ENCODE measurements around the gene ZNF397.

Gene ZNF397

DNA sequence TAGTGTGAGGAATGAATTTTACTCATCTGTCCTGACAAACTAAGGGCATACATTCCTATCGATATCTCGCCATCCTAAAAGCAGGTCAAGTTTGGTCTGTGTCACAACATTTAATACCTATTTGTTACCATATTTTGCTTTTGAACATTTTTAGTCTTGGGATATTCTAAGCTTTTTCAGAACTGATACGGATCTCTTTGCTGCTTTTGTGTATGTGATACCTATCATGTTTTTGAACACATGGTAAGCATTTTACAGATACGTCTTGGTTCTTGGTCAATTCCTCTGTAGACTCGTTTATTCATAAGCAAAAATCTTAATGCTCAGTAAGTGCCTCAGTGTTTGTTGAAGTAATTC is 592 bp downstream of the ZNF397 start:
- Histone ChIP-seq H3K4me3 (ENCODE audit: low read length, poor library complexity, severe bottlenecking) (peak overlapping the region; percentile 78), H4K20me1 (ENCODE audit: insufficient read depth, low read length, poor library complexity, severe bottlenecking) (no peaks in the 10 kb centered on the region), H3K27me3 (ENCODE audit: insufficient read depth, low read length, poor library complexity, severe bottlenecking) (no peaks in the 10 kb centered on the region), H3K9me2 (replicated peaks; ENCODE audit: low read depth, low read length) (no peaks in the 10 kb centered on the region), H2AFZ (ENCODE audit: low read length) (peak overlapping the region; percentile 75), H3F3A (ENCODE audit: low read depth) (no peaks in the 10 kb centered on the region), H3K4me2 (ENCODE audit: low read depth, low read length, poor library complexity, severe bottlenecking) (peak overlapping the region; percentile 84), H3K9me3 (ENCODE audit: insufficient read depth, low read depth, low read length) (no peaks in the 10 kb centered on the region; the same call in 1 of the 2 replicates), H3K9ac (ENCODE audit: low read depth, low read length, poor library complexity, severe bottlenecking) (peak overlapping the region; percentile 86), H3K36me3 (ENCODE audit: insufficient read depth, low read length) (peaks cover 34% of the 10 kb centered on the region), H3K4me1 (ENCODE audit: insufficient read depth, low read length, poor library complexity, severe bottlenecking) (peaks cover 19% of the 10 kb centered on the region), H3K79me2 (ENCODE audit: insufficient read depth, low read length) (peaks cover 18% of the 10 kb centered on the region)
- no peak for TF ChIP-seq CTCF (conservative IDR thresholded peaks at IDR 0.05; ENCODE audit: low read length)
- TF ChIP-seq EZH2phosphoT487 (IDR thresholded peaks at IDR 0.05; ENCODE audit: borderline replicate concordance) = no peak

DNA sequence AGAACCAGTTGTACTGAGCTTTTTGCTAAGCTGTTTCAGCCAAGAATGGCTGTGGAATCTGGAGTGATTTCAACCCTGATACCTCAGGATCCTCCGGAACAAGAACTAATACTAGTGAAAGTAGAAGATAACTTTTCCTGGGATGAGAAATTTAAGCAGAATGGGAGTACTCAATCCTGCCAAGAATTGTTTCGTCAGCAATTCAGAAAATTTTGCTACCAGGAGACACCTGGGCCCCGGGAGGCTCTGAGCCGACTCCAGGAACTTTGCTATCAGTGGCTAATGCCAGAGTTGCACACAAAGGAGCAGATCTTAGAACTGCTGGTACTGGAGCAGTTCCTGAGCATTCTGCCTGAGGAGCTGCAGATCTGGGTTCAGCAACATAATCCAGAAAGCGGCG is 1.6 kb downstream of the ZNF397 start:
- Histone ChIP-seq H3K4me2 (ENCODE audit: low read depth, low read length, poor library complexity, severe bottlenecking) (peak overlapping the region; percentile 84), H3K4me1 (ENCODE audit: insufficient read depth, low read length, poor library complexity, severe bottlenecking) (peaks cover 19% of the 10 kb centered on the region), H4K20me1 (ENCODE audit: insufficient read depth, low read length, poor library complexity, severe bottlenecking) (no peaks in the 10 kb centered on the region), H3K79me2 (ENCODE audit: insufficient read depth, low read length) (peaks cover 18% of the 10 kb centered on the region), H3K9me2 (replicated peaks; ENCODE audit: low read depth, low read length) (no peaks in the 10 kb centered on the region), H3K9me3 (ENCODE audit: insufficient read depth, low read depth, low read length) (peaks cover 4% of the 10 kb centered on the region; the same call in 1 of the 2 replicates), H3K27me3 (ENCODE audit: insufficient read depth, low read length, poor library complexity, severe bottlenecking) (no peaks in the 10 kb centered on the region), H3K4me3 (ENCODE audit: low read length, poor library complexity, severe bottlenecking) (peak overlapping the region; percentile 78), H2AFZ (ENCODE audit: low read length) (no peak overlapping the region), H3K9ac (ENCODE audit: low read depth, low read length, poor library complexity, severe bottlenecking) (peak overlapping the region; percentile 86), H3F3A (ENCODE audit: low read depth) (no peaks in the 10 kb centered on the region), H3K36me3 (ENCODE audit: insufficient read depth, low read length) (peaks cover 44% of the 10 kb centered on the region)
- TF ChIP-seq EZH2phosphoT487 (IDR thresholded peaks at IDR 0.05; ENCODE audit: borderline replicate concordance) = no peak
- no peak for TF ChIP-seq CTCF (conservative IDR thresholded peaks at IDR 0.05; ENCODE audit: low read length)

GRCh38 chr18:35244671-35245070 is 3.8 kb downstream of the ZNF397 start:
- Histone ChIP-seq H3K9ac (ENCODE audit: low read depth, low read length, poor library complexity, severe bottlenecking) (no peak overlapping the region), H3K4me1 (ENCODE audit: insufficient read depth, low read length, poor library complexity, severe bottlenecking) (peaks cover 19% of the 10 kb centered on the region), H3K27me3 (ENCODE audit: insufficient read depth, low read length, poor library complexity, severe bottlenecking) (no peaks in the 10 kb centered on the region), H3K4me2 (ENCODE audit: low read depth, low read length, poor library complexity, severe bottlenecking) (no peak overlapping the region), H4K20me1 (ENCODE audit: insufficient read depth, low read length, poor library complexity, severe bottlenecking) (no peaks in the 10 kb centered on the region), H3K9me3 (ENCODE audit: insufficient read depth, low read depth, low read length) (peaks cover 4% of the 10 kb centered on the region; the same call in 1 of the 2 replicates), H3K9me2 (replicated peaks; ENCODE audit: low read depth, low read length) (no peaks in the 10 kb centered on the region), H2AFZ (ENCODE audit: low read length) (no peak overlapping the region), H3K36me3 (ENCODE audit: insufficient read depth, low read length) (peaks cover 48% of the 10 kb centered on the region), H3F3A (ENCODE audit: low read depth) (no peaks in the 10 kb centered on the region), H3K4me3 (ENCODE audit: low read length, poor library complexity, severe bottlenecking) (no peak overlapping the region), H3K79me2 (ENCODE audit: insufficient read depth, low read length) (peaks cover 18% of the 10 kb centered on the region)
- TF ChIP-seq CTCF (conservative IDR thresholded peaks at IDR 0.05; ENCODE audit: low read length) (no peak), EZH2phosphoT487 (IDR thresholded peaks at IDR 0.05; ENCODE audit: borderline replicate concordance) (no peak)

All from Loucy (cell line).